Neural cell (in vitro differentiated cells): ENCODE results near the gene ST6GALNAC1. TPM values are rescaled to one million over a fixed set of nuclear protein-coding genes. Genes with fewer than 3 reads are reported as not detected.

Experiments used
- H2AFZ ChIP-seq: fragments of 200-600, 300-800 bp; sonication (generic), shearing (Covaris generic); 2 replicates; pipeline ENCODE4 v1.6.0; 2014; ENCODE audit warnings: low read depth, mild to moderate bottlenecking, antibody characterized with exemption, low read length, moderate library complexity
- H3F3A ChIP-seq: fragments of 200-600 bp; shearing (Covaris generic); 2 replicates; pipeline ENCODE4 v1.6.1; 2016; ENCODE audit warnings: mild to moderate bottlenecking, moderate library complexity, mixed read lengths, antibody characterized with exemption, low read length; ENCODE audit not compliant: insufficient read depth, poor library complexity, severe bottlenecking
- H3K27ac ChIP-seq: fragments of 200-600, 300-800 bp; sonication (generic), shearing (Covaris generic); 2 replicates; pipeline ENCODE4 v1.5.1; 2014; ENCODE audit warnings: mild to moderate bottlenecking, low read length, moderate library complexity
- H3K27me3 ChIP-seq: fragments of 300-800, 200-600 bp; sonication (generic), shearing (Covaris generic); 2 replicates; pipeline ENCODE4 v1.6.0; 2014; ENCODE audit warnings: mild to moderate bottlenecking, low read depth, low read length, moderate library complexity; ENCODE audit not compliant: insufficient read depth
- H3K36me3 ChIP-seq: fragments of 300-800, 200-600 bp; sonication (generic), shearing (Covaris generic); 2 replicates; pipeline ENCODE4 v1.5.1; 2014; ENCODE audit warnings: mild to moderate bottlenecking, antibody characterized with exemption, low read length, moderate library complexity; ENCODE audit not compliant: insufficient read depth
- H3K4me2 ChIP-seq: fragments of 300-800, 200-600 bp; sonication (generic), shearing (Covaris generic); 2 replicates; pipeline ENCODE4 v1.6.0; 2014; ENCODE audit warnings: mild to moderate bottlenecking, low read length
- H3K4me3 ChIP-seq: fragments of 300-800, 200-600 bp; sonication (generic), shearing (Covaris generic); 2 replicates; pipeline ENCODE4 v1.5.1; 2014; ENCODE audit warnings: mild to moderate bottlenecking, low read length, moderate library complexity
- H3K79me2 ChIP-seq: fragments of 200-600 bp; shearing (Covaris generic); replicated peaks from 2 replicates; pipeline ENCODE4 v1.6.0; 2014; ENCODE audit warnings: mild to moderate bottlenecking, low read length, moderate library complexity; ENCODE audit not compliant: insufficient read depth
- H3K9ac ChIP-seq: fragments of 300-800, 200-600 bp; sonication (generic), shearing (Covaris generic); 2 replicates; pipeline ENCODE4 v1.6.1; 2016; ENCODE audit warnings: mild to moderate bottlenecking, low read length, mixed read lengths
- H3K9me2 ChIP-seq: fragments of 200-600 bp; shearing (Covaris generic); 2 replicates; pipeline ENCODE4 v1.6.1; 2016; ENCODE audit warnings: mild to moderate bottlenecking, low read length, mixed read lengths; ENCODE audit not compliant: insufficient read depth
- H3K9me3 ChIP-seq: fragments of 200-600, 300-800 bp; sonication (generic), shearing (Covaris generic); 2 replicates; pipeline ENCODE4 v1.6.1; 2016; ENCODE audit warnings: mild to moderate bottlenecking, mixed run types, low read length, moderate library complexity, mixed read lengths
- H4K20me1 ChIP-seq: fragments of 200-600 bp; shearing (Covaris generic); 2 replicates; pipeline ENCODE4 v1.6.1; 2016; ENCODE audit warnings: mild to moderate bottlenecking, mixed run types; ENCODE audit not compliant: insufficient read depth
- EP300 ChIP-seq: fragments of 450-650 bp; conservative IDR thresholded peaks from 2 replicates; pipeline ENCODE4 v1.6.1; 2014; ENCODE audit warnings: antibody characterized with exemption, mild to moderate bottlenecking, moderate library complexity; ENCODE audit not compliant: poor library complexity, severe bottlenecking
- EZH2 ChIP-seq: fragments of 200-600, 300-800 bp; shearing (Covaris generic), sonication (generic); IDR thresholded peaks from 2 replicates; pipeline ENCODE4 v1.6.1; 2014; ENCODE audit warnings: antibody characterized with exemption, low read length, borderline replicate concordance, mild to moderate bottlenecking; ENCODE audit not compliant: insufficient read depth, poor library complexity, severe bottlenecking
- MXI1 ChIP-seq: fragments of 450-650 bp; conservative IDR thresholded peaks from 2 replicates; pipeline ENCODE4 v1.6.1; 2014; ENCODE audit warnings: antibody characterized with exemption, mild to moderate bottlenecking; ENCODE audit not compliant: poor library complexity, severe bottlenecking
- POLR2AphosphoS5 ChIP-seq: IDR thresholded peaks from 2 replicates; pipeline ENCODE4 v1.6.1; 2012
- RAD21 ChIP-seq: fragments of 450-650 bp; conservative IDR thresholded peaks from 2 replicates; pipeline ENCODE4 v1.6.1; 2014; ENCODE audit warnings: antibody characterized with exemption, mild to moderate bottlenecking, moderate library complexity
- SMC3 ChIP-seq: fragments of 450-650 bp; conservative IDR thresholded peaks from 2 replicates; pipeline ENCODE4 v1.6.1; 2014; ENCODE audit warnings: antibody characterized with exemption, mild to moderate bottlenecking, moderate library complexity; ENCODE audit not compliant: poor library complexity
- TAF1 ChIP-seq: IDR thresholded peaks from 2 replicates; pipeline ENCODE4 v1.6.1; 2012; ENCODE audit warnings: low read depth
- polyA plus RNA-seq: library from polyadenylated mRNA; depleted of rRNA; stranded (reverse); fragments of >200 nt; gene quantifications from 2 replicates; pipeline ENCODE4 v1.2.3, GENCODE V29; 2014
- TF ChIP-seq, protein P1 (sequence below): IDR thresholded peaks from 2 replicates; pipeline ENCODE4 v1.6.1; 2012; ENCODE audit warnings: borderline replicate concordance
- TF ChIP-seq, protein P2 (sequence below): fragments of 450-650 bp; IDR thresholded peaks from 2 replicates; pipeline ENCODE4 v1.5.1; 2014; ENCODE audit warnings: antibody characterized with exemption, mild to moderate bottlenecking, moderate library complexity; ENCODE audit not compliant: poor library complexity, severe bottlenecking

The ST6GALNAC1 gene
- polyA plus RNA-seq, 1 donor from 2014 or later, result not detected

DNA sequence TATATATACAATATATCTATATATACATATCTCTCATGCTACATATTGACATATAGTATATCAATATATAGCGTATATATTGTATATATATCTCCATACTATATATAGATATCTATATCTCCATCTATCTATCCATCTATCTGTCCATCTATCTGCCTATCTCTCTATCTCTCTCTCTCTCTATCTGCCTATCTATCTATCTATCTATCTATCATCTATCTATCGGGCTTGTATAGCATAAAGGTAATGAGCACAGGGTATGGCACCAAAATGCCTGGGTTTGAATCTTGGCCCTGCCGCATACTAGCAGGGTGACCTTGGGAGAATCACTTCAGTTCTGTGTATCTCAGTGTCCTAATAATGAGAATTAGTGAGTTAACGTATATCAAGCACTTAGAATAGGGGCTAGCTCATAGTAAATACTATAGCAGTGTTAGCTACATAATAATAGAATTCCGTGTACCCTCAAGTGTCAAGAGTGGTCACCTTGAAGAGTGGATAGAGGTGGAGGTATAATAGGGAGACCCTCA lies 1.5 kb downstream of the ST6GALNAC1 start:
- no peaks in the 10 kb centered on the region for H3K9me3 ChIP-seq
- no peak overlapping the region for H3K27ac ChIP-seq
- H4K20me1 ChIP-seq, result no peaks in the 10 kb centered on the region
- no peak overlapping the region for H3K4me2 ChIP-seq
- no peaks in the 10 kb centered on the region for H3K79me2 ChIP-seq
- TF ChIP-seq POLR2AphosphoS5 (no peak), RAD21 (no peak), EP300 (no peak), MXI1 (no peak), TAF1 (no peak), EZH2 (no peak), SMC3 (no peak)
- TF ChIP-seq, protein P1, sequence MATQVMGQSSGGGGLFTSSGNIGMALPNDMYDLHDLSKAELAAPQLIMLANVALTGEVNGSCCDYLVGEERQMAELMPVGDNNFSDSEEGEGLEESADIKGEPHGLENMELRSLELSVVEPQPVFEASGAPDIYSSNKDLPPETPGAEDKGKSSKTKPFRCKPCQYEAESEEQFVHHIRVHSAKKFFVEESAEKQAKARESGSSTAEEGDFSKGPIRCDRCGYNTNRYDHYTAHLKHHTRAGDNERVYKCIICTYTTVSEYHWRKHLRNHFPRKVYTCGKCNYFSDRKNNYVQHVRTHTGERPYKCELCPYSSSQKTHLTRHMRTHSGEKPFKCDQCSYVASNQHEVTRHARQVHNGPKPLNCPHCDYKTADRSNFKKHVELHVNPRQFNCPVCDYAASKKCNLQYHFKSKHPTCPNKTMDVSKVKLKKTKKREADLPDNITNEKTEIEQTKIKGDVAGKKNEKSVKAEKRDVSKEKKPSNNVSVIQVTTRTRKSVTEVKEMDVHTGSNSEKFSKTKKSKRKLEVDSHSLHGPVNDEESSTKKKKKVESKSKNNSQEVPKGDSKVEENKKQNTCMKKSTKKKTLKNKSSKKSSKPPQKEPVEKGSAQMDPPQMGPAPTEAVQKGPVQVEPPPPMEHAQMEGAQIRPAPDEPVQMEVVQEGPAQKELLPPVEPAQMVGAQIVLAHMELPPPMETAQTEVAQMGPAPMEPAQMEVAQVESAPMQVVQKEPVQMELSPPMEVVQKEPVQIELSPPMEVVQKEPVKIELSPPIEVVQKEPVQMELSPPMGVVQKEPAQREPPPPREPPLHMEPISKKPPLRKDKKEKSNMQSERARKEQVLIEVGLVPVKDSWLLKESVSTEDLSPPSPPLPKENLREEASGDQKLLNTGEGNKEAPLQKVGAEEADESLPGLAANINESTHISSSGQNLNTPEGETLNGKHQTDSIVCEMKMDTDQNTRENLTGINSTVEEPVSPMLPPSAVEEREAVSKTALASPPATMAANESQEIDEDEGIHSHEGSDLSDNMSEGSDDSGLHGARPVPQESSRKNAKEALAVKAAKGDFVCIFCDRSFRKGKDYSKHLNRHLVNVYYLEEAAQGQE, result no peak
- TF ChIP-seq, protein P2, sequence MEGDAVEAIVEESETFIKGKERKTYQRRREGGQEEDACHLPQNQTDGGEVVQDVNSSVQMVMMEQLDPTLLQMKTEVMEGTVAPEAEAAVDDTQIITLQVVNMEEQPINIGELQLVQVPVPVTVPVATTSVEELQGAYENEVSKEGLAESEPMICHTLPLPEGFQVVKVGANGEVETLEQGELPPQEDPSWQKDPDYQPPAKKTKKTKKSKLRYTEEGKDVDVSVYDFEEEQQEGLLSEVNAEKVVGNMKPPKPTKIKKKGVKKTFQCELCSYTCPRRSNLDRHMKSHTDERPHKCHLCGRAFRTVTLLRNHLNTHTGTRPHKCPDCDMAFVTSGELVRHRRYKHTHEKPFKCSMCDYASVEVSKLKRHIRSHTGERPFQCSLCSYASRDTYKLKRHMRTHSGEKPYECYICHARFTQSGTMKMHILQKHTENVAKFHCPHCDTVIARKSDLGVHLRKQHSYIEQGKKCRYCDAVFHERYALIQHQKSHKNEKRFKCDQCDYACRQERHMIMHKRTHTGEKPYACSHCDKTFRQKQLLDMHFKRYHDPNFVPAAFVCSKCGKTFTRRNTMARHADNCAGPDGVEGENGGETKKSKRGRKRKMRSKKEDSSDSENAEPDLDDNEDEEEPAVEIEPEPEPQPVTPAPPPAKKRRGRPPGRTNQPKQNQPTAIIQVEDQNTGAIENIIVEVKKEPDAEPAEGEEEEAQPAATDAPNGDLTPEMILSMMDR, result no peak
- H3K9me2 ChIP-seq, result no peaks in the 10 kb centered on the region
- no peak overlapping the region for H3K4me3 ChIP-seq
- no peak overlapping the region for H3K9ac ChIP-seq
- H3K27me3 ChIP-seq, result no peaks in the 10 kb centered on the region
- H3F3A ChIP-seq, result no peaks in the 10 kb centered on the region
- no peak overlapping the region for H2AFZ ChIP-seq
- H3K36me3 ChIP-seq, result no peaks in the 10 kb centered on the region

DNA sequence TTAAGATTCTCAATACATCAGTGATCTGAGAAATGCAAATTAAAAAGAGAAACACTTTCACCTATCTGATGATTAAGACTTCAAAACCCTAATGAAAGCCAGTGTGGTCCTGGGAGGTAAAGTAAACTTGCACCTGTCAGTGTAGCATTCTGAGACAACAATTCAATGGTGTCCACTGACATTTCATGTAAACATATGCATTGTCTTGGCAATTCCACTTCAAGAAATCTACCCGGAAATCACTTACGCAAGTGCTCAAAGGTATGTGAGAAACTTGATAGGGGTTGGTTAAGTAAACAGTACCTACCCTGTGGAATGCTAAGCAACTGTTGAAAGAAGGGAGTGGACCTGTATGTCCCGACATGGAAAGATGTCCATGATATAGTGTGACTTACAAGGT lies 2.1 kb downstream of the ST6GALNAC1 start:
- no peak overlapping the region for H3K9ac ChIP-seq
- TF ChIP-seq EZH2 (no peak), RAD21 (no peak), SMC3 (no peak), MXI1 (no peak), TAF1 (no peak), EP300 (no peak), POLR2AphosphoS5 (no peak)
- TF ChIP-seq, protein P1, result no peak
- TF ChIP-seq, protein P2, result no peak
- no peaks in the 10 kb centered on the region for H3F3A ChIP-seq
- no peak overlapping the region for H2AFZ ChIP-seq
- H3K79me2 ChIP-seq, result no peaks in the 10 kb centered on the region
- no peaks in the 10 kb centered on the region for H3K36me3 ChIP-seq
- no peak overlapping the region for H3K4me3 ChIP-seq
- no peaks in the 10 kb centered on the region for H4K20me1 ChIP-seq
- H3K27ac ChIP-seq, result no peak overlapping the region
- no peaks in the 10 kb centered on the region for H3K27me3 ChIP-seq
- no peak overlapping the region for H3K4me2 ChIP-seq
- H3K9me2 ChIP-seq, result no peaks in the 10 kb centered on the region
- H3K9me3 ChIP-seq, result no peaks in the 10 kb centered on the region
